Measurements from ENCODE around the gene PARK7.

DNA sequence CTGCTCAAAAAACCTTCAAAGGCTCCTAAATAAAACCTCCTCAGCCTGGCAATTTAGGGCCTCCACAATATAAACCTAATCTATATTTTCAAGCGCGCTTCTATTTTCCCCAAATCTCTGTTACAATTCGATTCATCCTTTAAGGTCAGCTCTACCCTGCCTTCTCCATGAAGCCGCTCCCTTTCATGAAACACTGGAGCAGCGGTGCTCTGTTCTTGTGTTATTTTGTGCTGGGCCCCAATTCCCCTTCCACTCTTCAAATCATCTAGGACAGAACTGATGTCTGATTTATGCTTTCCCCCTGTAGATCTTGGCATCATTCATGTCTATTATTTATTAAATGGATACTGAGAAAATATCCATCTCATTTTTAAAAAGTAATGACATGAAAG is 57.7 kb downstream of the PARK7 start:
- TF ChIP-seq, protein P1, sequence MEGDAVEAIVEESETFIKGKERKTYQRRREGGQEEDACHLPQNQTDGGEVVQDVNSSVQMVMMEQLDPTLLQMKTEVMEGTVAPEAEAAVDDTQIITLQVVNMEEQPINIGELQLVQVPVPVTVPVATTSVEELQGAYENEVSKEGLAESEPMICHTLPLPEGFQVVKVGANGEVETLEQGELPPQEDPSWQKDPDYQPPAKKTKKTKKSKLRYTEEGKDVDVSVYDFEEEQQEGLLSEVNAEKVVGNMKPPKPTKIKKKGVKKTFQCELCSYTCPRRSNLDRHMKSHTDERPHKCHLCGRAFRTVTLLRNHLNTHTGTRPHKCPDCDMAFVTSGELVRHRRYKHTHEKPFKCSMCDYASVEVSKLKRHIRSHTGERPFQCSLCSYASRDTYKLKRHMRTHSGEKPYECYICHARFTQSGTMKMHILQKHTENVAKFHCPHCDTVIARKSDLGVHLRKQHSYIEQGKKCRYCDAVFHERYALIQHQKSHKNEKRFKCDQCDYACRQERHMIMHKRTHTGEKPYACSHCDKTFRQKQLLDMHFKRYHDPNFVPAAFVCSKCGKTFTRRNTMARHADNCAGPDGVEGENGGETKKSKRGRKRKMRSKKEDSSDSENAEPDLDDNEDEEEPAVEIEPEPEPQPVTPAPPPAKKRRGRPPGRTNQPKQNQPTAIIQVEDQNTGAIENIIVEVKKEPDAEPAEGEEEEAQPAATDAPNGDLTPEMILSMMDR (IDR thresholded peaks at IDR 0.05) = no peak
- TF ChIP-seq POLR2A (IDR thresholded peaks at IDR 0.05) = no peak

Measured in right lobe of liver (tissue), 4 donors.